SK-N-SH treated with all-trans-retinoic acid at 6 μM for 48 hours (cell line): ENCODE data around the gene MMEL1.

Experiments used
- ARNTL ChIP-seq: fragments of 450-650 bp; formaldehyde crosslinking; IDR thresholded peaks from 2 replicates; pipeline ENCODE4 v1.5.0; 2020; ENCODE audit warnings: low read depth, mild to moderate bottlenecking, moderate library complexity, borderline replicate concordance
- CSDC2 ChIP-seq: fragments of 250-450 bp; sonication (Bioruptor Pico); IDR thresholded peaks from 2 replicates; pipeline ENCODE4 v1.5.0; 2020; ENCODE audit warnings: mild to moderate bottlenecking, moderate library complexity
- GLIS3 ChIP-seq: fragments of 250-450 bp; sonication (Bioruptor Pico); IDR thresholded peaks from 2 replicates; pipeline ENCODE4 v1.5.0; 2020; ENCODE audit warnings: mild to moderate bottlenecking, moderate library complexity
- ISL1 ChIP-seq: fragments of 250-450 bp; sonication (Bioruptor Pico); IDR thresholded peaks from 2 replicates; pipeline ENCODE4 v2.1.2; 2022; ENCODE audit warnings: mild to moderate bottlenecking, moderate library complexity
- OSR1 ChIP-seq: fragments of 250-450 bp; sonication (Bioruptor Pico); IDR thresholded peaks from 2 replicates; pipeline ENCODE4 v1.8.0; 2022; ENCODE audit warnings: moderate library complexity, mild to moderate bottlenecking, inconsistent platforms
- RARB ChIP-seq: fragments of 250-450 bp; sonication (Bioruptor Pico); IDR thresholded peaks from 2 replicates; pipeline ENCODE4 v1.8.0; 2021; ENCODE audit warnings: mild to moderate bottlenecking, moderate library complexity
- ZC3H10 ChIP-seq: fragments of 250-450 bp; sonication (Bioruptor Pico); IDR thresholded peaks from 2 replicates; pipeline ENCODE4 v1.5.1; 2021; ENCODE audit warnings: mild to moderate bottlenecking, moderate library complexity
- ZNF8 ChIP-seq: fragments of 450-650 bp; formaldehyde crosslinking; IDR thresholded peaks from 2 replicates; pipeline ENCODE4 v1.5.0; 2020; ENCODE audit warnings: mild to moderate bottlenecking, moderate library complexity
- TF ChIP-seq, protein P1 (sequence below): fragments of 250-450 bp; sonication (Bioruptor Pico); IDR thresholded peaks from 2 replicates; pipeline ENCODE4 v1.8.0; 2020; ENCODE audit warnings: mild to moderate bottlenecking, moderate library complexity, borderline replicate concordance
- TF ChIP-seq, protein P2 (sequence below): fragments of 250-450 bp; sonication (Bioruptor Pico); IDR thresholded peaks from 2 replicates; pipeline ENCODE4 v1.5.1; 2020; ENCODE audit warnings: low read depth, mild to moderate bottlenecking, moderate library complexity
- TF ChIP-seq, protein P3 (sequence below): fragments of 250-450 bp; sonication (Bioruptor Pico); IDR thresholded peaks from 2 replicates; pipeline ENCODE4 v1.5.1; 2021; ENCODE audit warnings: mild to moderate bottlenecking, moderate library complexity
- TF ChIP-seq, protein P4 (sequence below): fragments of 250-450 bp; sonication (Bioruptor Pico); IDR thresholded peaks from 2 replicates; pipeline ENCODE4 v1.8.0; 2021; ENCODE audit warnings: low read depth, mild to moderate bottlenecking, moderate library complexity, borderline replicate concordance

DNA sequence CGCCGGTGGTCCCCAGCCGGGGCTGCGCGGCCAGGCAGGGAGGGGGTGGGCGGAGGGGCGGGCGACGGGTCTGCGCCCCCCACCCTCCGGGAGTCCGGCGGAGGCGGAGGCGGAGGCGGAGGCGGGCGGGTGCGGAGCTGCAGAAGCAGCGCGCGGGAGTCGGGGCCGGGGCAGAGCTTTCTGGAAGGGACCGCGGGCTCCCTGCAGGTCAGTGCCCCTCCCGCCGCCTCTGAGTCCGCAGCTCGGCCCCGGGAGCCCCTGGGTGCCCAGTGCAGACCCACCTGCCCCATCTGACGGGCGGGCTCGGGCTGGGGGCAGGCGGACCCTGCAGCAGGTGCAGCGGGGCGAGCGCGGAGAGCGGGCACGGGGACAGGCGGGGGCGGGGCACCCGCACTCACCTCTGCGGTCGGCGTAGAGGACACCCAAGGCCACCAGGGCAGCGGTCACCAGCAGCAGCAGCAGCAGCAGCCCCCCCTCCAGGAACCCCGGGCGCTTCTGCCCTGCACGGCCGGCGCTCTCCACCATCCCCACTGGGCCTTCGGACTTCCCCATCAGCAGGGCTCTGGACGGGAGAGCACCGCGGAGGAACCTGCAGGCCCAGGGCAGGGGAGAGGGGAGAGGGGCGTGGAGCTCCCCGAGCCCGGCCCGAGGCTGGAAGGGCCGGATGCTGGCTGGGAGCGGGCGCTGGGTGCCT is 3.7 kb downstream of the MMEL1 start:
- TF ChIP-seq, protein P1, sequence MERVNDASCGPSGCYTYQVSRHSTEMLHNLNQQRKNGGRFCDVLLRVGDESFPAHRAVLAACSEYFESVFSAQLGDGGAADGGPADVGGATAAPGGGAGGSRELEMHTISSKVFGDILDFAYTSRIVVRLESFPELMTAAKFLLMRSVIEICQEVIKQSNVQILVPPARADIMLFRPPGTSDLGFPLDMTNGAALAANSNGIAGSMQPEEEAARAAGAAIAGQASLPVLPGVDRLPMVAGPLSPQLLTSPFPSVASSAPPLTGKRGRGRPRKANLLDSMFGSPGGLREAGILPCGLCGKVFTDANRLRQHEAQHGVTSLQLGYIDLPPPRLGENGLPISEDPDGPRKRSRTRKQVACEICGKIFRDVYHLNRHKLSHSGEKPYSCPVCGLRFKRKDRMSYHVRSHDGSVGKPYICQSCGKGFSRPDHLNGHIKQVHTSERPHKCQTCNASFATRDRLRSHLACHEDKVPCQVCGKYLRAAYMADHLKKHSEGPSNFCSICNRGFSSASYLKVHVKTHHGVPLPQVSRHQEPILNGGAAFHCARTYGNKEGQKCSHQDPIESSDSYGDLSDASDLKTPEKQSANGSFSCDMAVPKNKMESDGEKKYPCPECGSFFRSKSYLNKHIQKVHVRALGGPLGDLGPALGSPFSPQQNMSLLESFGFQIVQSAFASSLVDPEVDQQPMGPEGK (CRISPR knock-in tag), result no peak
- TF ChIP-seq CSDC2 (CRISPR knock-in tag) (no peak), RARB (CRISPR knock-in tag) (no peak), ZC3H10 (CRISPR knock-in tag) (no peak), OSR1 (CRISPR knock-in tag) (no peak), ZNF8 (CRISPR knock-in tag) (no peak), GLIS3 (no peak), ISL1 (CRISPR knock-in tag) (no peak), ARNTL (no peak)
- TF ChIP-seq, protein P2, sequence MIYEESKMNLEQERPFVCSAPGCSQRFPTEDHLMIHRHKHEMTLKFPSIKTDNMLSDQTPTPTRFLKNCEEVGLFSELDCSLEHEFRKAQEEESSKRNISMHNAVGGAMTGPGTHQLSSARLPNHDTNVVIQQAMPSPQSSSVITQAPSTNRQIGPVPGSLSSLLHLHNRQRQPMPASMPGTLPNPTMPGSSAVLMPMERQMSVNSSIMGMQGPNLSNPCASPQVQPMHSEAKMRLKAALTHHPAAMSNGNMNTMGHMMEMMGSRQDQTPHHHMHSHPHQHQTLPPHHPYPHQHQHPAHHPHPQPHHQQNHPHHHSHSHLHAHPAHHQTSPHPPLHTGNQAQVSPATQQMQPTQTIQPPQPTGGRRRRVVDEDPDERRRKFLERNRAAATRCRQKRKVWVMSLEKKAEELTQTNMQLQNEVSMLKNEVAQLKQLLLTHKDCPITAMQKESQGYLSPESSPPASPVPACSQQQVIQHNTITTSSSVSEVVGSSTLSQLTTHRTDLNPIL (CRISPR knock-in tag), result no peak
- TF ChIP-seq, protein P3, sequence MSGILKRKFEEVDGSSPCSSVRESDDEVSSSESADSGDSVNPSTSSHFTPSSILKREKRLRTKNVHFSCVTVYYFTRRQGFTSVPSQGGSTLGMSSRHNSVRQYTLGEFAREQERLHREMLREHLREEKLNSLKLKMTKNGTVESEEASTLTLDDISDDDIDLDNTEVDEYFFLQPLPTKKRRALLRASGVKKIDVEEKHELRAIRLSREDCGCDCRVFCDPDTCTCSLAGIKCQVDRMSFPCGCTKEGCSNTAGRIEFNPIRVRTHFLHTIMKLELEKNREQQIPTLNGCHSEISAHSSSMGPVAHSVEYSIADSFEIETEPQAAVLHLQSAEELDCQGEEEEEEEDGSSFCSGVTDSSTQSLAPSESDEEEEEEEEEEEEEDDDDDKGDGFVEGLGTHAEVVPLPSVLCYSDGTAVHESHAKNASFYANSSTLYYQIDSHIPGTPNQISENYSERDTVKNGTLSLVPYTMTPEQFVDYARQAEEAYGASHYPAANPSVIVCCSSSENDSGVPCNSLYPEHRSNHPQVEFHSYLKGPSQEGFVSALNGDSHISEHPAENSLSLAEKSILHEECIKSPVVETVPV, result no peak
- TF ChIP-seq, protein P4, sequence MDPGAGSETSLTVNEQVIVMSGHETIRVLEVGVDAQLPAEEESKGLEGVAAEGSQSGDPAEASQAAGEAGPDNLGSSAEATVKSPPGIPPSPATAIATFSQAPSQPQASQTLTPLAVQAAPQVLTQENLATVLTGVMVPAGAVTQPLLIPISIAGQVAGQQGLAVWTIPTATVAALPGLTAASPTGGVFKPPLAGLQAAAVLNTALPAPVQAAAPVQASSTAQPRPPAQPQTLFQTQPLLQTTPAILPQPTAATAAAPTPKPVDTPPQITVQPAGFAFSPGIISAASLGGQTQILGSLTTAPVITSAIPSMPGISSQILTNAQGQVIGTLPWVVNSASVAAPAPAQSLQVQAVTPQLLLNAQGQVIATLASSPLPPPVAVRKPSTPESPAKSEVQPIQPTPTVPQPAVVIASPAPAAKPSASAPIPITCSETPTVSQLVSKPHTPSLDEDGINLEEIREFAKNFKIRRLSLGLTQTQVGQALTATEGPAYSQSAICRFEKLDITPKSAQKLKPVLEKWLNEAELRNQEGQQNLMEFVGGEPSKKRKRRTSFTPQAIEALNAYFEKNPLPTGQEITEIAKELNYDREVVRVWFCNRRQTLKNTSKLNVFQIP, result no peak
